ENCODE measurements around the gene LILRA6.
"Not testable (repeated sequence)": the region's sequence is repeated elsewhere in the genome, so short reads cannot be mapped to it uniquely, and the experiment has no call there.

The LILRA6 gene

DNA sequence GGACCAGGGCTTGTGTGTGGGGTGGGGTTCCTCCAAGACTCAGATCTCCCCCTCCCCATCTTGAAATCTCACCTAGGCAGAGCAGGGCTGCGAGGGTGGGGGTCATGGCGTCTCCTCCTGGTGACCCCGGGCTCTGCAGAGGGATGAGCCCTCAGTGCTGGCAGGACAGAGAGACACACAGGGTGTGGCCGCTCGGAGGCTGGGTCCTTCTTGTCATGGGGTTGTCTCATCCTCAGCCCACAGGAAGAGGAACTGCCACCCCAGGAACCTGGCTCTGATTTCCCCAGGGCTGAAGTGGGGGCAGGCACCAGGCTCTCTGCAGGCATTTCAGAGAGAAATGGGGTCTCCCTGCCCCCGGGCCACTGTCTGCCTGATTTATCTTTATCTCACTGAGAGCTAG is at the start of gene LILRA6:
LILRA6 (minus strand) TSS at position 145 of the 400 bp plus-strand sequence.
- peak; percentile 7 for DNase-seq

DNA sequence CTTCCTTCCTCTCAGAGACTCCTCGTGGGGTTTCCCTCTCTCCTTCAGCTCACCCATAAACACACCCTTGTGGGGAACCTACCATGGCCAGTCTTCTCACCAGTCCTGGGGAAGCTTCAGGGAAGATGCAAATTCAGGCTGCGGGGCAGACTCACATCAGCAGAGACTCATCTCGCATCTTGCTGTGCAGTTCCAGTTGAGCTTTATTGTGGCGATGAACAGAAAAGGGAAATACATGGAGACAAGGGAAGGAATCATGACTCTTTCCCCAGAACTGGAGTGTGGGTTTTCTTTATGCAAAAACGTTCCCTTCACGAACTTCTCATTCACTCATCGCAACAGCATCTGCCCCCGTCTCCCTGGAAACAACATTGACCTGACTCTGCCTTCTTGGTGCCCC is 46.6 kb upstream of the LILRA6 start:
- not testable (repeated sequence) for DNase-seq

DNA sequence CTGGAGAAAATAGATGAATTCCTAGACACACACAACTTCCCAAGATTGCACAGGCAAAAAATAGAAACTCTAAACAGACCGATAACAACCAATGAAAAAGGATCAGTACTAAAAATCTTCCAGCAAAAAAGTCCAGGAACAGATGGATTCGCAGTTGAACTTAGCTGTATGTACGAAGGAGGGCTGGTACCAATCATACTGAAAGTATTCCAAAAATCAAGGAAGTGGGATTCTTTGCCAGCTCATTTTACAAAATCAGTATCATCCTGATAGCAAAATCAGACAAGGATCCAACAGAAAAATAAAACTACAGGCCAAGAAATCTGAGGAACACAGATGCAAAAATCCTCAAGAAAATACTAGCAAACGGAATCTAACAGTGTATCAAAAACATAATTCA is 44.9 kb upstream of the LILRA6 start:
- DNase-seq: no peak

DNA sequence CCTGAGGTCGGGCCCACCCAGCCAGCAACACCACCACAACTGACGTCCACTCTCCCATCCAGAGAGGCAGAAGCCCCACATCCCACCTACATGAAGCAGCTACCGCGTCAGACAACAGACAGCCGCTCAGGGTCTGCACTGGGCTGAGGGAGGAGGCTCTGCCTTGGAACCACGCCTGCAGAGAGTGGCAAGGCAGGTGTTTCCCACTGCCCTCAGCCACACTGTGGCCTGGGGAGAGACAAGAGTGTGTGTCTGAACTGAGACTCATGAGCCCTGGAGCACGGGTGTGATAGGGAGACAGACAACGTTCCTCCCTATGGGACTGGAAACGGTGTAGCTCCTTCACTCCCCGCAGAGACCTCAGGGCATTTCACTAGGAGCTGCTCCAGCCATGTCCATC is 43.7 kb upstream of the LILRA6 start:
- DNase-seq: not testable (repeated sequence)

DNA sequence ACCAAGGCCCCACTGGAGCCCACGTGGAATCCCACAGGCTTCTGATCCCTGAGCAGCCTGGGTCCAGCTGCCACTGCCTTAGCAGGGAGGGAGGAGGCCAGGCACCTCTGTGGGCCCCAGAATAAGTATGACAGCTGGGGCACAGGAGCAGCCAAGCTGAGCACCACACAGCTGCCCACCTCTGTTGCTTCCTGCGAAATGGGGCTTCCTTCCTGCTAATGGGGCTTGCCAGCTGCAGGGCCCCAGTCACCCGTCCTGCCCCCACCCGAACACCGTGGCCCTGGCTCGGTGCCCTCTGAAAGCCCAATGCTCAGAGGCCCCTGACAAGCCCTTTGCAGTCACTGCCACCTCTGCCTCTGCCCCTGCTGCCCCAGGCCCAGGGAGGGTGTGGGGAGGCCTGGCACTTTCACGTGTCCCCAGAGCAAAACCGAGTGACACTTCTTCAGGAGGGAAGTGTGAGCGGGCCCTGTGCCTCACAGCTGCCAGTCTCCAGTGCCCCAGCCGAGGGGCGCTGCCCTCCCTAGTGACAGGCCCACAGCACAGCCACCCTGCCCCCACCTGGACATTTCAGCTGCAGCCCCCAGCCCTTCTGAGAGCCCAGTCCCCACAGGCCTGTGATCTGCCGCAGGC is 43.0 kb upstream of the LILRA6 start:
- DNase-seq: not testable (repeated sequence)

DNA sequence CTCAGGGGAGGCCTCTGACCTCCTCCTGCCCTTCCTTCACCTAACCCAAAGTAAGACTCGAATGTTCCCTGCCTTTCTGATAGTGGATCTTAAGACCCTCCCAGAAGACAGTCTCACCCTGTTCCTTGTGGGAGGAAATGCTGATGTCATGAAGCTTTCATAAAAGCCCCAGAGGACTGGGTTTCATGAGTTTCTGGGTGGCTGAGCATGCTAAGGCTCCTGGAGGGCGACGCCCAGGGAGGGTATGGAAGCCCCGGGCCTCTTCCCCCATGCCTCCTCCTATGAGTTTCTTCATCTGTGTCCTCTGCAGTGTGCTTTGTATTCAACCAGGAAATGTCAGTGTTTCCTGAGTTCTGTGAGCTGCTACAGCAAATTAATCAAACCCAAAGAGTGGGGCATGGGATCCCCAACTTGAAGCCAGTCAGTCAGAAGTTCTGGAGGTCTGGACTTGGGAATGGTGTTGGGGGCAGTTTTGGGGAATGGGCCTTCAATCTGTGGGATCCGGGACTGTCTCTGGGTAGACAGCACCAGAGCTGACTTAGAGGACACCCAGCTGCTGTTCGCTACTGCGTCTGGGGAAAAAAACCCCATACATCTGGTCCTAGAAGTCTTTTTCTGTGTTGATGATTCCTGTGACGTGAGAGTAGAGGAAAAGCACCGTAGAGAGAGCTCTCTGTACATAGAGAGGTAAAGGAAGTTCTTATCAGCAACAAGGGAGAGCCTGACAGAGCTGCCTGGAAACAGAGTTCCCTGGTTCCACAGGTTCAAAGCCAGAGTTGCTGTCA is 40.3 kb upstream of the LILRA6 start:
- no peak for DNase-seq

DNA sequence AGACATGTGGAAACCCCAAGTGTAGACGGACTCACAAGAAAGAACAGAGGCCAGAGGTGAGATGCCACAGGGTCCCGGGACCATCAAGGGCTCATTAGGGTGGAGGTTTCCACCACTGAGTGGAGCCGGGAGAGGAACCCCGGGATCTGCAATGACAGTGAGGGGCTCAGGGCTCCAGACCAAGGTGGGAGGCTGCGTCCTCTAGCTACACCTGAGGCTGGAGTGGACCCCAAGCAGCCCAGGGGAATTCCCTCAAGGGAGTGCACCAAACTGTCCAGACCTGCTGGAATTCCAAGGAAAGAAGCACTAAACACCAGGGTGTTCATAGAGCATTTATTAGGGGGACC is 39.1 kb upstream of the LILRA6 start:
- not testable (repeated sequence) for DNase-seq

DNA sequence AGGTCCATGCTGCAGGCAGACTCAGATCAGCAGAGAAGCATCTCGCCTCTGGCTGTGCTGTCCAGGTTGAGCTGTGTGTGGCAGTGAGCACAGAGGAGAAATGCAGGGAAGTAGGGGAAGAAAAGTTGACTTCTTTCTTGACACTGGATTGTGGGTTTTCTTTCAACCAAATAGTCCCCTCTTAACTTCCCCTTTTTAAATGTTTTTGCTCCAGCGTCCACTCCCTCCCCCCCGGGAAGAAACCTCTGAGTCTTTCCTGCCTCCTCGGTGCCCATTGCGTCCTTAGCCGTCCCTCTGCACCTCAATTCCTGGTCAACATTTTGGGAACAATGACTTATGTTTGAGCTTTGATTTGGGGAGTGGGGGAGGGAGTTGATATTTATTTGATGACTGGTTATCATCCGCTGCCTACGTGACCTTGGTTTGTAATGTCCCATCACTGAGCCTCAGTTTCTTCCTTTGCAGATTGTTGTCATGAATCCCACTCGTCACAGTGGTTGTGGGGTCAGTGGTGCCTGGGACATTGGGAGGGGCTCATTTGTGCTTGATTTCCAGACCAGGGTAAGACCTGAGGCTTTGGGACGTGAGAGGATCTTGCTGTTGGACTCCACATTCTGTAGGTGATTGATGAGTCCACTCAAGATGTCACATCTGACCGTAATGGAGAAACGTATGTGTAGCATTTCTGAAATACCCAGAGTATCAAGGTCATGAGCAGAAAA is 38.6 kb upstream of the LILRA6 start, which contains the start of gene LILRB2:
LILRB2 (minus strand) TSS at position 104 of the 722 bp plus-strand sequence. CDS start 614 bp downstream, outside the sequence.
- no peak for DNase-seq

DNA sequence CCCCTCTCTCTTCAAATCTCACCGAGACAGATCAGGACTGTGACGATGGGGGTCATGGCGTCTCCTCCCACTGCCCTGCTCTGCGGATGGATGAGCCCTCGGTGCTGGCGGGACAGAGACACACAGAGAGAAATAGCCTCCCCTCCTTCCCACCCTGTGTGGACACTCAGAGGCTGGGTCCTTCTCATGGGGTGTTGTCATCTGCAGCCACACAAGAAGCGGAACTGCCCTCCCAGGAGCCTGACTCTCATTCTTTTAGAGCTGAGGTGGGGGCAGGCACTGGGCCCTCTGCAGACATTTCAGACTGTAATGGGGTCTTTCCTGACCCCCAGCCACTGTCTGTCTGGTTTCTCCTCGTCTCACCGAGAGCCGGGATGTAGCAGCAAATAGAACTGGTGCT is 37.9 kb upstream of the LILRA6 start:
- DNase-seq: not testable (repeated sequence)

DNA sequence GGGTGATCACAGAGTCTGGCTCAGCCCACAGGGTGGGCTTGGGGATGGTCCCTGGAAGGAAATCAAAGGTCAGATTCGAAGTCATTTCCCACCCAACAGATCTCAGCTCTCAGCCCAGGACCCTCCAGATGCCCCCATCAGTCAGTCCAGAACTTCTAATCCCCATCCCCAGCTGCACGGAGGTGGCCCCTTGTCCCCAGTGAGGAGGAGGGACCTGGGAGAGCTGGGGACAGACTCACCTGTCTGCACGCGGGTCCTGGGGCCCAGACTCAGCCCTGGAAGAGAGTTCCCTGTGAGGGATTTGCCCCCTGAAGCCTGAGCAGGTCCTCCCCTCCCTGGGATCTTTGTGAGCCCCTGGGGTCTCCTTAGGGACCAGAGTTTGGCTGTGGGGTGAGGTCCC is 37.4 kb upstream of the LILRA6 start:
- not testable (repeated sequence) for DNase-seq

DNA sequence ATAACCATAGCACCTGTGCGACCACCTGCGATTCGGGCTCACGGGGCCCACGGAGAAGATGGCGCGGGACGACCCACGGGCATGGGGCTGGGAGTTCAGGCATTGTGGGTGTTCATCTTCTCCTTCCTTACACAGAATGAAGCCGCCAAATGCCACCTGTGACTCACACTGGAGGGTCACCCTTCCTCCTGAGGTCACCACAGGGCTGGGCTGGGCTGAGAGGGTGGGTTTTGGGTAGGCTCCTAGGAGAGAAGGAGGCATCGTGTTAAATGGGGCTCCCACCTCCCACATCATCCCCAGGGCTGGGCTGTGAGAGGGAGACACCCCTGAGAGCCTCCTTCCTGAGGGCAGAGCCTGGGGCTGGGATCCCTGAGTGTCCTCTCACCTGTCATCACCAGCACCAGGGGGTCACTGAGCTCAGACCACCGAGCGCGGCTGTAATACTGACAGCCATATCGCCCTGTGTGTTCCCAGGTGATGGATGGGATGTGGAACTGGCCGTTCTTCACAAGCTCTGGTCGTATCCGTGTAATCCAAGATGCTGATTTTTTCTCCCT is 36.9 kb upstream of the LILRA6 start:
- DNase-seq: no peak

DNA sequence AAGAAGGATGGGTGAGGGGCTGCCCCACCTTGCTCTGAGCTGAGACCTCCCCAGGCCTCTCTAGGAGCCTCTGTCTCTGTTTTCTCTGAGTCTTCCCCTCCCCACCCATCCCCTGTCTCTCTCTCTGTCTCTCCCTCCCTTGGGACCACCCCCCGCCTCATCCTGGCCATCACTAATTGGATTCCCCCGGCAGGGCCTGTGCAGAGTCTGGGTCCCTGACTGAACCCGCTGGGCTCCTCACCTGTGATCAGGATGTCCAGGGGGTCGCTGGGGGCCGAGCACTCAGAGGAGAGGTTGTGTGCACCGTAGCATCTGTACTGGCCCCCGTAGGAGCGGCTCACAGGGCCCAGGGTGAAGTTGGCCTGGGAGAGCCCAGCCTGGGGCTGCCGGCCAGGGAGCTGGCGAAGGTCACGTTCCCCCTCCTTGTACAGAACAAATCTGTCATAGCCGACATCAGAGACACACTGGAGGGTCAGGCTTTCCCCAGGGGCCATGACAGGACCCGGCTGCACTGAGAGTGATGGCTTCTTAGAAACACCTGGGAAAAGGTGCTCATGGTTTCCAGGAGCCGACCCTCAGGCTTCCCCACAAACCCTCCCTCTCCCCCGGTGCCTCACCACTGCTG is 36.1 kb upstream of the LILRA6 start:
- not testable (repeated sequence) for DNase-seq

DNA sequence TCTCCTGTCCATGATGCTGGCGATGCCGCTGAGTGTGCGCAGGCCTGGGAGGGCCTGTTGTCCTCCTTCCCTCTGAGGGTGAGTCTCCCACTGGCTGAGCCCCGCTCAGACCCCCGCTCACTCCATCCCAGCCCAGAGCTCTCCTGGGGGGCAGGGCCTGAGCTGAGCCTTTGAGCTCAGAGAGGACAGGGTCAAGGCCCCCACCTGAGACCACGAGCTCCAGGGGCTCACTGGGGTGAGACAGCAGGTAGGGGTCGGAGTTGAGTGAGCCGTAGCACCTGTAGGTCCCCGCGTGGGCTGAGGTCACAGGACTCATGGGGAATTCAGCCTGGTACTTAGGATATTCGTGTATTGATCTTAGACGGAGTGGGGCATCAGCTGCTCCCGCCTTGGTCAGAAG is 35.5 kb upstream of the LILRA6 start:
- DNase-seq: not testable (repeated sequence)

DNA sequence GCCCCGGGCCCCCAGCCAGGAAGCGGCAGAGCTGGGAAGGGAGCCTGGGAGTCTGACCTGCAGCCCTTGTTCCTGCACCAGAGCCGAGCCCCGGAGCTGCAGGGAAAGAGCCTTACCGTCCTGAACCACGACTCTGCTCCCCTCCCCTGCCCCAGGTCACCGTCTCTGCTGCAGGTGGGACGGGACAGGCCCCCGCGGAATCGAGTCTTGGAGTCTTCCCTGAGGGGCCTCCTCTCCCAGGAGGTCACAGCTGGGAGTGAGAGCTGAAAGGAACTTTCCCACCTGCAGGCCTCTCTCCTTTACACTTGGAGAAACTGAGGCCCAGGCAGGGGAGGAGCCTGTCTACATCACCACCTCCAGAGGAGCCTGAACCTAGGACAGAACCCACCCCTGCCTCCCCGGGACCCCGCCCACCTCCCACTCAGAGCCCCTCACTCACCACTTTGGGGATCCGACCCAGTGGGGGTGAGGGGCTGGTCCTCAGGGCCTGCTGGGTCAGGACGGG is 34.6 kb upstream of the LILRA6 start:
- DNase-seq: not testable (repeated sequence)

DNA sequence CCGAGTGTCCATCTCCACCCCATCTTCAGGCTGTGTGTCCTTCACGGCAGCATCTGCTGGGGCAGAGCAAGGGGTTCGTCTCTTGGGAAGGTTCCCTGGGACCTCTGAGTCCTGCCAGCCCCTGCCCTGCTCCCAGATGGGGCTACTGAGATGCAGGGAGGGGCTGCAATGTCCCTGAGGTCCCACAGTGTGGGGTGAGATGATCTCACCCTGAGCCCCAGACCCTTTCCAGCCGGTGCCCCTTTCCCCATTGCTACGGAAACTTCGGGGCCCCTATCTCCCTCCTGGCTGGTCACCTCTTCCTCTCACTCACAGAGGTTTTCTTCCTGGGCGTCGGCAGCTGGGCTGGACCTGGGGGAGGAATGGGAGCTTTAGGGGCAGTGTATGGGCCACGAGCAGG is 33.4 kb upstream of the LILRA6 start:
- DNase-seq: no peak

DNA sequence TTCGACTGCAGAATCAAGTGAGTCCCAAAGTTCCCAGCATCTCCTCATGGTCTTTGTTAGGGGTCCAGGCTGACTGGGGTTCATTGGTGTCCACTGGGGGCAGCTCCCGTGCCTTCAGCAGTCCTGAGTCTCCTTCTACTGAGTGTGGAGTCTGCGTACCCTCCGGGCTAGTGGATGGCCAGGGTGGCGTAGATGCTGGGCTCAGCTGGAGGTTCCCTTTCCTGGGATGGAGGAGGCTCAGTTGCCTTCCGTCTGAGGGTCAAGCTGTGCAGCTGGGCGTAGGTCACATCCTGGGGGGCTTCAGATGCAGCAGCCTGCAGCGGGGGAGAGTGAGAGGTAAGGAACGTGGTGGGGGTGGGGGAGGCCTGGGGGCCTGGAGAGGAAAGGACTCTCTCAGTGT is 31.9 kb upstream of the LILRA6 start:
- DNase-seq: not testable (repeated sequence)

DNA sequence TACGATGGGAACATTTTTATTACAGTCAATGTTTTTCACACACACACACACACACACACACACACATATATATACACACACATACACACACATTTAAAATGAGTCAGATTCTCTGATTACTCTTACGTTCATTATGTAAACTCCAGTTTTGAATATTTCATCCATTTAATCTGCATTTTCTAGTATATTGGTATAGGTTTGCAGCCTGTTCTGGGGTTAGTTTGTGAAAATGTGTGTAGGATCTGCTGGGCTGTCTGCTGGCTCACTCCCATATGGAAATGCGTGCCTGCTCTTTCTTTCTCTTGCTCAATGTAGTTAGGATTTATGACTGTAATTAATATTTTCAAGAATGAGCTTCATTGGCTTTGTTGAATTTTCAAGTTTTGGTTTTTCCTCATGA is 31.2 kb upstream of the LILRA6 start:
- DNase-seq: no peak

DNA sequence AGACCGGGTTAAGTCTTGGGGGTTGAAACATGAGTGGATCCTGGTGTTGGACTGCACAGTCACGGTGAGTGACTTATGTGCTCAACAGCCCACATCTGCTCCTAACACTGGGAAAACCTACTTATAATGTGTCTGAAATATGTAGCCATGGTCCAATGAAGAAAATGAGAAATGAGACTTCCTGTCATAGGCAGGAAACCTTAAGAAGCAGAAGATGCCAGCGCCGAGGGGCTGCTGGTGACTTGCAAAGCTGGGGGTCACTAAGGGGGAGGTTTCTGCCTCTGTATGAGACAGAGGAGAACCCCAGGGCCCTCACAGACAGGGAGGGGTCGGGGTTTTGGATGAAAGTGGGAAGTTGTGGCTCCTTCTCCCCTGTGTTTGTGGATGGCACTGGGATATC is 29.6 kb upstream of the LILRA6 start:
- not testable (repeated sequence) for DNase-seq

DNA sequence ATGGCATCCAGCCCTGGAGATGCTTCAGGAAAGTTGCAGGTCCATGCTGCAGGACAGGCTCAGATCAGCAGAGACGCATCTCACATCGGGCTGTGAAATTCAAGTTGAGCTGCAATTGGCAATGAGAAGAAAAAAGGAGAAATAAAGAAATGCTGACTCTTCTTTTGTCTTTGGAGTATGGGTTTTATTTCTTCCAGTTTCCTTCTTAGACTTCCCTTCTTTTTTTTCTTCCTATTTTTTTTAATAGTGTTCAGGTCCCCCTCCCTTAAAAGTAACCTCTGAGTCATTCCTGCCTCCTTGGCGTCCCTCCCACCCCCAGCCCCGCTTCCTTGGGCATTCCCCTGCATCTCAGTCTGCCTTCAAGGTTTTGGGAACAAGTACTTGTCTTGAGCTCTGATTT is 29.0 kb upstream of the LILRA6 start:
- not testable (repeated sequence) for DNase-seq

DNA sequence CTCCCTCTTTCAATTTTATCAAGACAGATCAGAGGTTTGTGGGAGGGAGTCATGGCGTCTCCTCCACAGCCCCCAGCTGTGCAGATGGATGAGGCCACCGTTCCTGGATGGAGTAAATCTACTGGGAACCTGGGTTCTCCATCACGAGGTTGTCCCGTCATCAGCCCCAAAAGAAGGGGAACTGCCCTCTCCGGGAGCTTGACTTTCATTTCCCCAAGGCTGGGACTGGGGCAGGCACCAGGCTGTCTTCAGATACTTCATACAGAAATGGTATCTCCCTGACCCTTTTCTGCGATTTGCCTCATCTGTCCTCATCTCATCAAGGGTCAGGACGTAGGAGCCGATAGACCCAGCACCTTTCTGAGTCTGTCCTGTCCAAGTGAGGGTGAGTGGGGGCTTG is 28.5 kb upstream of the LILRA6 start:
- DNase-seq: no peak

DNA sequence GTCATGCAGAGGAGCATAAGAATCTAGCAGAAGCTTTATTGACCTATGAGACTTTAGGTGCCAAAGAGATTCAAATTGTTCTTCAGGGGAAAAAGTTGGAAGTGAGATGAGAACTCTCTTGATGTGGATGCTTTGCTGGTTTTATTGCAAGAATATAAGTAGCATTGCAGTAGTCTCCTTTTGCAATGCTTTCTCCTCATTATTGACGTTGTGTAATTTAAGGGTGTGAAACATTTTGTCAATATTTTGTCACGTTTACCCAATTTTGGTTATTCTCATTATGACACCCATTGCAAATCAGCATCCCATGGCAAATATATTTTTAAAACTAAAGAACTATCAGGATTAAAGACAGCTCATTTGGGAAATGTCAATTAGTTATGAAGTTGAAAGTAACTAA is 26.3 kb upstream of the LILRA6 start:
- no peak for DNase-seq

DNA sequence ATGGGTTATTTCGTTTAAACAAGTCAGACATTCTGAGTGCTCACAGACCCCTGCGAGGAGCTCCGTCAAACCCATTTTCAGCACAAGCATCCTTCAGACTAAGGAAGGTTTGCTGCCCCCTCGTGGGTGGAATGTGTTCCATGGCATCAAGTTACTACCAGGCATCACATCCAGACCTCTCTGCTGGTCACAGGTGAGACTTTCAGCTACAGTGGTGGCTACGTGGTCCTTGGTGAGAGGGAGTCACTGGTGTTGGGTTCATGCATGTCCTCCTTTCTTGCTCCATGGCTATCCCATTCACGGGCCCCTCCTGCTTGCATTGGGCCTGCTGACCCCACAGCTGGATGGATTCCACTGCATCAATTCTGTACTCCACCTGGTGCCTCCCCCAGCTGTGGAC is 23.5 kb upstream of the LILRA6 start:
- DNase-seq: peak; percentile 57

DNA sequence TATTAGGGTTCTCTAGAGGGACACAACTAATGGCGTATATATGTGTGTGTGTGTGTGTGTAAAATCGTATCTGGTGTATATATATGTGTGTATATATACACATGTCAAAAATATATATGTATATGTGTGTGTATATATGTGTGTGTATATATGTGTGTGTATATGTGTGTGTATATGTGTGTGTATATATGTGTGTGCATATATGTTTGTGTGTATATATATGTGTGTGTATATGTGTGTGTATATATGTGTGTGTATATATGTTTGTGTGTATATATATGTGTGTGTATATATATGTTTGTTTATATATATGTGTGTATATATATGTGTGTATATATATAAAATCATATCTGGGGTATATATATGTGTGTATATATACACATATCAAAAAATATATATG is 19.9 kb upstream of the LILRA6 start:
- DNase-seq: no peak

Measured in CD4-positive, alpha-beta T cell treated with Interleukin-21 for 1 hour (primary cell).